Heart right ventricle (tissue), 16 donors: ENCODE results near the gene SULT1C2. TPM values are rescaled to one million over a fixed set of nuclear protein-coding genes. Genes with fewer than 3 reads are reported as not detected.

Experiments used
- ATAC-seq, 8 donors: fragments of 200-7000 bp; cut with Tn5 transposase; one replicate each; pipeline ENCODE4 v1.9.1; 2020; ENCODE audit warnings: mild to moderate bottlenecking in 8 of 8, moderate library complexity in 8 of 8, moderate number of reproducible peaks in 1 of 8
- DNase-seq, 2 donors: peaks; one replicate each; pipeline ENCODE4 v3.0.0-alpha.2; 2020
- H3K27ac ChIP-seq, 10 donors: fragments of 200-600 bp; sonication (generic) in 2 of 10; one replicate each; pipeline versions ENCODE4 v1.5.0 to v1.8.0; 2020 to 2022; ENCODE audit warnings: mild to moderate bottlenecking in 3 of 10
- H3K27me3 ChIP-seq, 7 donors: fragments of 200-600 bp; one replicate each; pipeline ENCODE4 v1.8.0; 2021 to 2022; ENCODE audit warnings: mild to moderate bottlenecking in 2 of 7
- H3K36me3 ChIP-seq, 9 donors: fragments of 200-600 bp; sonication (generic) in 1 of 9; one replicate each; pipeline versions ENCODE4 v1.5.0 to v1.8.0; 2020 to 2022; ENCODE audit warnings: mild to moderate bottlenecking in 2 of 9
- H3K4me1 ChIP-seq, 9 donors: fragments of 200-600 bp; sonication (generic) in 1 of 9; one replicate each; pipeline versions ENCODE4 v1.5.0 to v1.8.0; 2020 to 2022; ENCODE audit warnings: mild to moderate bottlenecking in 4 of 9
- H3K4me3 ChIP-seq, 10 donors: fragments of 200-600 bp; sonication (generic) in 2 of 10; one replicate each; pipeline versions ENCODE4 v1.5.0 to v1.8.0; 2020 to 2022; ENCODE audit warnings: mild to moderate bottlenecking in 7 of 10, moderate library complexity in 2 of 10
- H3K9me3 ChIP-seq, 11 donors: fragments of 200-600 bp in 10 of 11; sonication (generic) in 2 of 11; one replicate each; pipeline versions ENCODE4 v1.5.0 to v1.8.0; 2013 to 2022; ENCODE audit warnings: mild to moderate bottlenecking in 2 of 11, control low read depth in 1 of 11, moderate library complexity in 1 of 11
- WGBS, 2 donors: extraction: QIAGEN DNeasy Blood & Tissue Kit; methylation state at CpG; one replicate each; pipeline ENCODE4 v1.1.7; 2013; ENCODE audit warnings: inconsistent platforms in 1 of 2; 5-methylcytosine and 5-hydroxymethylcytosine counted together
- intact Hi-C, 10 donors: fragments of 100-400 bp; cut with DNase I; formaldehyde crosslinking; loops; one replicate each; pipeline versions ENCODE4 v1.11.1 to v1.14.2; 2022
- polyA plus RNA-seq, 2 donors: library from polyadenylated mRNA; stranded (reverse); fragments of 200-250 nt; gene quantifications; one replicate each; pipeline ENCODE4 v1.2.3, GENCODE V29; 2013
- total RNA-seq, 10 donors: library from RNA; stranded (reverse); fragmentation: NEBNext Ultra II Directional in 3 of 10; extraction: Animal tissue kit (Norgen Biotek cat#: 25700) in 3 of 10; gene quantifications; one replicate each; pipeline versions ENCODE4 v1.2.1 to v1.2.4, GENCODE V29; 2021 to 2023
- TF ChIP-seq, protein P1 (sequence below), 9 donors: fragments of 200-600 bp; sonication (generic) in 2 of 9; IDR thresholded peaks; one replicate each; pipeline versions ENCODE4 v1.5.0 to v1.8.0; 2021 to 2022; ENCODE audit warnings: antibody characterized with exemption in 9 of 9, mild to moderate bottlenecking in 5 of 9, moderate library complexity in 1 of 9
- donor health status: Arrhythmogenic right ventricular cardiomyopathy.
- donor health status: ischemic (EF 13 %, LVEDD 7.1; RV severe dilation, severe dysfunction).
- donor health status: healthy with polysubstance abuse.
- donor health status: DM: no; HTN: yes; CAD: no.
- donor health status: DM: no; HTN: no; CAD: no.
- donor health status: ischemic (EF 25% LVEDD 6.9; RV normal size, moderate dysfunction).
- donor health status: ischemic (EF 25% LVEDD 5.7; RV mildly dilated, moderate dysfunction).
- donor health status: healthy.
- donor health status: DM: yes; HTN: yes; CAD: no.
- donor health status: Ischemic cardiomyopathy.
- donor health status: ischemic (EF 35%, LVEDD 5.7; RV mildly dilated, moderate dysfunction).
- donor health status: nonischemic (EF 11% LVEDD 7.7; RV severe dilation, severe dysfunction).
- donor health status: DM: yes; HTN: yes; CAD: no.
- donor health status: PGD.
- donor health status: ischemic (EF 29% LVEDD 5.4; RV normal size, mild dysfunction).
- donor health status: nonischemic (EF 23%, LVEDD 6.1; RV moderate dilation, normal function).

The SULT1C2 gene
- total and polyA plus RNA-seq, 12 donors = 0.19 to 2.4 (median 1.1) TPM; not detected in 2

GRCh38 chr2:108345951-108346350 lies 57.3 kb downstream of the SULT1C2 start:
- no peaks in the 10 kb centered on the region for H3K4me1 ChIP-seq
- no peak overlapping the region for H3K27ac ChIP-seq
- no peak overlapping the region for H3K4me3 ChIP-seq
- no peaks in the 10 kb centered on the region for H3K36me3 ChIP-seq
- ATAC-seq = no peak
- WGBS, 2 donors = 74 to 80% methylated on average over 3 of the region's 3 CpGs
- no peaks in the 10 kb centered on the region for H3K9me3 ChIP-seq
- TF ChIP-seq, protein P1, sequence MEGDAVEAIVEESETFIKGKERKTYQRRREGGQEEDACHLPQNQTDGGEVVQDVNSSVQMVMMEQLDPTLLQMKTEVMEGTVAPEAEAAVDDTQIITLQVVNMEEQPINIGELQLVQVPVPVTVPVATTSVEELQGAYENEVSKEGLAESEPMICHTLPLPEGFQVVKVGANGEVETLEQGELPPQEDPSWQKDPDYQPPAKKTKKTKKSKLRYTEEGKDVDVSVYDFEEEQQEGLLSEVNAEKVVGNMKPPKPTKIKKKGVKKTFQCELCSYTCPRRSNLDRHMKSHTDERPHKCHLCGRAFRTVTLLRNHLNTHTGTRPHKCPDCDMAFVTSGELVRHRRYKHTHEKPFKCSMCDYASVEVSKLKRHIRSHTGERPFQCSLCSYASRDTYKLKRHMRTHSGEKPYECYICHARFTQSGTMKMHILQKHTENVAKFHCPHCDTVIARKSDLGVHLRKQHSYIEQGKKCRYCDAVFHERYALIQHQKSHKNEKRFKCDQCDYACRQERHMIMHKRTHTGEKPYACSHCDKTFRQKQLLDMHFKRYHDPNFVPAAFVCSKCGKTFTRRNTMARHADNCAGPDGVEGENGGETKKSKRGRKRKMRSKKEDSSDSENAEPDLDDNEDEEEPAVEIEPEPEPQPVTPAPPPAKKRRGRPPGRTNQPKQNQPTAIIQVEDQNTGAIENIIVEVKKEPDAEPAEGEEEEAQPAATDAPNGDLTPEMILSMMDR (IDR thresholded peaks at IDR 0.05) = no peak
- DNase-seq = no peak
- H3K27me3 ChIP-seq = peaks cover 0 to 25% (median 0%) of the 10 kb centered on the region in 7 donors
- intact Hi-C loops = loop anchor here in 1 of 10 donors (5.0 kb wide), 1 partner anchor 236 kb away; no protein-coding TSS in a partner anchor

- DNase-seq = no peak
- peaks cover 0 to 25% (median 0%) of the 10 kb centered on the region in 7 donors for H3K27me3 ChIP-seq
- intact Hi-C loops = loop anchor here in 1 of 10 donors (5.0 kb wide), 1 partner anchor 235 kb away; no protein-coding TSS in a partner anchor
- no peak for ATAC-seq
- H3K9me3 ChIP-seq = no peaks in the 10 kb centered on the region
- TF ChIP-seq, protein P1 (IDR thresholded peaks at IDR 0.05) = no peak
- H3K36me3 ChIP-seq = no peaks in the 10 kb centered on the region
- H3K4me1 ChIP-seq = no peaks in the 10 kb centered on the region
- H3K27ac ChIP-seq = no peak overlapping the region
- whole genome bisulfite sequencing, 2 donors = 61 to 64% methylated on average over 3 of the region's 3 CpGs
- no peak overlapping the region for H3K4me3 ChIP-seq
Observed at GRCh38 chr2:108346827-108347226, 58.1 kb downstream of the SULT1C2 start.

GRCh38 chr2:108347786-108348185 lies 59.1 kb downstream of the SULT1C2 start:
- Histone ChIP-seq H3K27ac (no peak overlapping the region), H3K27me3 (peaks cover 0 to 25% (median 0%) of the 10 kb centered on the region in 7 donors), H3K4me1 (no peaks in the 10 kb centered on the region), H3K9me3 (no peaks in the 10 kb centered on the region), H3K4me3 (no peak overlapping the region), H3K36me3 (no peaks in the 10 kb centered on the region)
- DNase-seq (no peak), ATAC-seq (no peak)
- TF ChIP-seq, protein P1 (IDR thresholded peaks at IDR 0.05) = no peak
- WGBS, 2 donors = 67 to 69% methylated on average over 3 of the region's 3 CpGs
- intact Hi-C loops = loop anchor here in 1 of 10 donors (5.0 kb wide), 1 partner anchor 235 kb away; no protein-coding TSS in a partner anchor

- Histone ChIP-seq H3K27ac (no peak overlapping the region), H3K36me3 (no peaks in the 10 kb centered on the region), H3K4me1 (no peaks in the 10 kb centered on the region), H3K4me3 (no peak overlapping the region), H3K9me3 (no peaks in the 10 kb centered on the region), H3K27me3 (peaks cover 0 to 25% (median 0%) of the 10 kb centered on the region in 7 donors)
- DNase-seq = no peak
- intact Hi-C loops = loop anchor here in 1 of 10 donors (5.0 kb wide), 1 partner anchor 233 kb away; no protein-coding TSS in a partner anchor
- ATAC-seq = no peak
- TF ChIP-seq, protein P1 (IDR thresholded peaks at IDR 0.05) = no peak
- WGBS, 2 donors = 84 to 85% methylated on average over 5 of the region's 5 CpGs
Observed at GRCh38 chr2:108348816-108349570, 60.3 kb downstream of the SULT1C2 start.
